PC-9 (cell line): ENCODE measurements around the gene SEMA3B. TPM values are rescaled to one million over a fixed set of nuclear protein-coding genes. Genes with fewer than 3 reads are reported as not detected.

Experiments used
- BruUV-seq: library from RNA; stranded (reverse); fragments of 400-500 nt; replicated peaks from 2 replicates; lab custom pipeline; 2021; lab: Mats Ljungman, UMichigan
- CTCF ChIA-PET: fragments of 300-600 bp; sonication (Branson Sonifier 250); formaldehyde crosslinking; loops from one replicate; lab custom pipeline; 2022; ENCODE audit warnings: antibody characterized with exemption; lab: Charles Lee
- POLR2A ChIA-PET: fragments of 300-600 bp; sonication (Branson Sonifier 250); formaldehyde crosslinking; loops from one replicate; lab custom pipeline; 2022; ENCODE audit warnings: antibody characterized with exemption; ENCODE audit not compliant: unreplicated experiment; lab: Charles Lee
- DNase-seq, 2 experiments: peaks; one replicate each; pipeline versions ENCODE4 v3.0.0 to v3.0.0-alpha.2; 2015 to 2022; ENCODE audit warnings: mixed read lengths in 1 of 2
- H2AFZ ChIP-seq: fragments of 200-600 bp; sonication (generic); 2 replicates; pipeline ENCODE4 v1.8.1; 2017; ENCODE audit warnings: antibody characterized with exemption
- H3F3A ChIP-seq: fragments of 200-600 bp; sonication (generic); 2 replicates; pipeline ENCODE4 v1.8.1; 2017; ENCODE audit warnings: antibody characterized with exemption, mild to moderate bottlenecking, low read depth; ENCODE audit not compliant: insufficient read depth
- H3K27ac ChIP-seq: fragments of 200-600 bp; sonication (generic); 2 replicates; pipeline ENCODE4 v1.6.1; 2016; ENCODE audit warnings: mixed run types
- H3K27me3 ChIP-seq: fragments of 200-600 bp; sonication (generic); 2 replicates; pipeline ENCODE4 v1.6.1; 2016; ENCODE audit warnings: low read depth, mixed run types; ENCODE audit not compliant: insufficient read depth
- H3K36me3 ChIP-seq: fragments of 200-600 bp; sonication (generic); 2 replicates; pipeline ENCODE4 v1.6.1; 2016; ENCODE audit warnings: low read depth, mixed run types
- H3K4me1 ChIP-seq: fragments of 200-600 bp; sonication (generic); replicated peaks from 2 replicates; pipeline ENCODE4 v1.6.1; 2016; ENCODE audit warnings: mixed run types; ENCODE audit not compliant: insufficient read depth
- H3K4me2 ChIP-seq: fragments of 200-600 bp; sonication (generic); 2 replicates; pipeline ENCODE4 v1.6.1; 2017; ENCODE audit warnings: mixed run types
- H3K4me3 ChIP-seq: fragments of 200-600 bp; sonication (generic); 2 replicates; pipeline ENCODE4 v1.6.1; 2016; ENCODE audit warnings: mixed run types
- H3K79me2 ChIP-seq: fragments of 200-600 bp; sonication (generic); 2 replicates; pipeline ENCODE4 v1.6.1; 2017; ENCODE audit warnings: low read depth, mixed run types
- H3K9me2 ChIP-seq: fragments of 200-600 bp; sonication (generic); 2 replicates; pipeline ENCODE4 v1.8.1; 2017; ENCODE audit warnings: mild to moderate bottlenecking; ENCODE audit not compliant: insufficient read depth
- H3K9me3 ChIP-seq: fragments of 200-600 bp; sonication (generic); 2 replicates; pipeline ENCODE4 v1.8.1; 2016; ENCODE audit warnings: low read depth; ENCODE audit not compliant: insufficient read depth
- H4K20me1 ChIP-seq: fragments of 200-600 bp; sonication (generic); 2 replicates; pipeline ENCODE4 v1.8.1; 2017; ENCODE audit not compliant: insufficient read depth
- CTCF ChIP-seq: fragments of 200-600 bp; sonication (generic); conservative IDR thresholded peaks from 2 replicates; pipeline ENCODE4 v1.6.1; 2017; ENCODE audit warnings: mixed run types, antibody characterized with exemption, mild to moderate bottlenecking, moderate library complexity
- EZH2 ChIP-seq: fragments of 200-600 bp; sonication (generic); IDR thresholded peaks from 2 replicates; pipeline ENCODE4 v1.8.0; 2017; ENCODE audit warnings: antibody characterized with exemption, low read depth
- intact Hi-C: fragments of 100-400 bp; cut with micrococcal nuclease; formaldehyde crosslinking; loops from one replicate; pipeline ENCODE4 v1.10.0; 2022; ENCODE audit not compliant: unreplicated experiment
- total RNA-seq: library from RNA; stranded (reverse); gene quantifications from 2 replicates; pipeline ENCODE4 v1.2.3, GENCODE V29; 2021

The SEMA3B gene
- total RNA-seq, 1 experiment from 2014 or later = 52.4 TPM

GRCh38 chr3:50241163-50241562 is 27.8 kb upstream of the SEMA3B start:
- Histone ChIP-seq H3K79me2 (peaks cover 23% of the 10 kb centered on the region), H3K9me3 (no peaks in the 10 kb centered on the region), H3K4me2 (no peak overlapping the region), H3K27ac (no peak overlapping the region), H3K9me2 (no peaks in the 10 kb centered on the region), H4K20me1 (no peaks in the 10 kb centered on the region), H3K4me1 (peaks cover 23% of the 10 kb centered on the region), H3K27me3 (no peaks in the 10 kb centered on the region), H3F3A (peaks cover 15% of the 10 kb centered on the region; the same call in 1 of the 2 replicates), H3K4me3 (no peak overlapping the region), H3K36me3 (no peaks in the 10 kb centered on the region), H2AFZ (no peak overlapping the region)
- no peak for DNase-seq
- ChIA-PET POLR2A (no interaction called here), CTCF (no interaction called here)
- intact Hi-C loops = no loop called here
- TF ChIP-seq EZH2 = no peak
- TF ChIP-seq CTCF = no peak
- no TSS peak for BruUV-seq

GRCh38 chr3:50241713-50242380 is 27.1 kb upstream of the SEMA3B start:
- ChIA-PET POLR2A (interaction anchor here (0.6 kb wide), 1 partner anchor 120 kb away, joined by 5 read pairs; no protein-coding TSS in a partner anchor), CTCF (no interaction called here)

DNA sequence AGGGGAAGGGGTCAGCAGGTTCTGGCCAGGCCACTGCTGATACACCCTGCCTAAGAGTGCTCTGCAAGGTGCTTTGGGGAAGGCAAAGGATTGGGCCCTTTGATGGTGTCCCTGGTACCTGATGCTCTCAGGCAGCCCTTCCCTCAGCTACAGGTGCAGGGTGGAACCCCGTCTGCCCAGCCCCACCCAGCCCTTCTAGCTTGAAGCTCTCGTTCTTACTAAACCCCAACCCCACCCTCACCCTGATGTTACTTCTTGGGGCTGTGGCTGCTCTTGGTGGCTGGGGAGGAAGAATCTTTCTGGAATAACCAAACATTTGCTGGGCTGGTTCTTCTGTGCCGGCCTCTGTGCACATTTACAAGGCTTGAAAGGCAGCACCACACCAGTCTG is 26.6 kb upstream of the SEMA3B start:
- POLR2A ChIA-PET = interaction anchor here (0.6 kb wide), 1 partner anchor 121 kb away, joined by 5 read pairs; no protein-coding TSS in a partner anchor
- H3K9me3 ChIP-seq = no peaks in the 10 kb centered on the region
- H4K20me1 ChIP-seq = no peaks in the 10 kb centered on the region

More at GRCh38 chr3:50241713-50242380, 27.1 kb upstream of the SEMA3B start:
- DNase-seq = no peak
- H4K20me1 ChIP-seq = no peaks in the 10 kb centered on the region
- H3F3A ChIP-seq = peaks cover 22% of the 10 kb centered on the region
- H3K79me2 ChIP-seq = peaks cover 19% of the 10 kb centered on the region
- H2AFZ ChIP-seq = no peak overlapping the region
- BruUV-seq = no TSS peak
- TF ChIP-seq EZH2 = no peak
- no peak for TF ChIP-seq CTCF
- no peak overlapping the region for H3K4me3 ChIP-seq
- no peak overlapping the region for H3K4me2 ChIP-seq
- intact Hi-C loops = no loop called here
- H3K4me1 ChIP-seq = peaks cover 25% of the 10 kb centered on the region
- no peaks in the 10 kb centered on the region for H3K27me3 ChIP-seq
- no peaks in the 10 kb centered on the region for H3K36me3 ChIP-seq
- no peaks in the 10 kb centered on the region for H3K9me2 ChIP-seq
- H3K9me3 ChIP-seq = no peaks in the 10 kb centered on the region
- H3K27ac ChIP-seq = no peak overlapping the region

More for the DNA sequence above, 26.6 kb upstream of the SEMA3B start:
- H3K27me3 ChIP-seq = no peaks in the 10 kb centered on the region
- H3K4me2 ChIP-seq = no peak overlapping the region
- H3F3A ChIP-seq = peaks cover 27% of the 10 kb centered on the region
- no TSS peak for BruUV-seq
- no peaks in the 10 kb centered on the region for H3K9me2 ChIP-seq
- no peak for DNase-seq
- intact Hi-C loops = no loop called here
- H3K4me1 ChIP-seq = peaks cover 25% of the 10 kb centered on the region
- no peaks in the 10 kb centered on the region for H3K36me3 ChIP-seq
- H3K79me2 ChIP-seq = peaks cover 19% of the 10 kb centered on the region
- no peak overlapping the region for H3K27ac ChIP-seq
- H2AFZ ChIP-seq = no peak overlapping the region
- CTCF ChIA-PET = no interaction called here
- H3K4me3 ChIP-seq = no peak overlapping the region
- TF ChIP-seq EZH2 (no peak), CTCF (no peak)
